Chondrocyte (in vitro differentiated cells): ENCODE measurements around the gene PPIA. TPM values are rescaled to one million over a fixed set of nuclear protein-coding genes. Genes with fewer than 3 reads are reported as not detected.
"Not testable (repeated sequence)": the region's sequence is repeated elsewhere in the genome, so short reads cannot be mapped to it uniquely, and the experiment has no call there.

Source experiments
- DNase-seq: peaks from one replicate; pipeline ENCODE4 v3.0.0; 2021; ENCODE audit warnings: mixed read lengths, low spot score
- H3K27ac Mint-ChIP-seq: one replicate; pipeline ENCODE4 v1.8.0; 2021; ENCODE audit warnings: mild to moderate bottlenecking, moderate library complexity, mixed read lengths; ENCODE audit not compliant: unreplicated experiment
- H3K27me3 Mint-ChIP-seq: 2 replicates; pipeline ENCODE4 v1.8.0; 2021; ENCODE audit warnings: low read depth, mixed read lengths
- H3K36me3 Mint-ChIP-seq: 2 replicates; pipeline ENCODE4 v1.8.0; 2021; ENCODE audit warnings: low read depth, mixed read lengths
- H3K4me1 Mint-ChIP-seq: 2 replicates; pipeline ENCODE4 v1.8.0; 2021; ENCODE audit warnings: low read depth, mild to moderate bottlenecking, mixed read lengths
- H3K4me3 Mint-ChIP-seq: one replicate; pipeline ENCODE4 v1.8.0; 2021; ENCODE audit warnings: mild to moderate bottlenecking, moderate library complexity, mixed read lengths; ENCODE audit not compliant: unreplicated experiment
- H3K9me3 Mint-ChIP-seq: 2 replicates; pipeline ENCODE4 v1.8.0; 2021; ENCODE audit warnings: low read depth, mixed read lengths
- total RNA-seq: library from RNA; stranded (reverse); gene quantifications from 3 replicates; pipeline ENCODE4 v1.2.1, GENCODE V29; 2021
- TF ChIP-seq, protein P1 (sequence below): fragments of 200-600 bp; sonication (generic); IDR thresholded peaks from 2 replicates; pipeline ENCODE4 v1.5.0; 2021; ENCODE audit warnings: antibody characterized with exemption, mild to moderate bottlenecking, moderate library complexity

Gene PPIA
- total RNA-seq, 1 donor from 2014 or later = 1,479 TPM

DNA sequence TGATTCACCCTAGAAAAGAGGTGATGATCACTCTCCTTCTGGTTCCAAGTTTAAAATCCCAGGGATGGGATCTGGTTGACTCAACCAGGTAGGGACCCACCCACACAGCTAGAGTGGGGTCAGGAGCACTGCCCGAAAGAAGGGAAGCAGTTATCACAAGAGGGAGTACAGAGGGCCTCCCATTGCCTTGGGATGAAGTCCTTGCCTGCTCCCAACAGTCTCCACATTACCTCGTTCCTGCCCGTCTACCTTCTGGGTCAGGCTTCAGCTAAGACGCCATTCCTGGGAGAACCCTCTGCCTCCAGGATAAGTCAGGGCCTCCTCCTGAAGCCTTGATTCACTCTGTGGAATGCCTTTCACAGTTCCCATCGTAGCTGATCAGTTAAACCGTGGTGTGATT is 24.0 kb upstream of the PPIA start:
- no peak overlapping the region for H3K27ac Mint-ChIP-seq

GRCh38 chr7:44772867-44773266 is 23.6 kb upstream of the PPIA start:
- H3K9me3 Mint-ChIP-seq = no peaks in the 10 kb centered on the region

More for the DNA sequence above, 24.0 kb upstream of the PPIA start:
- TF ChIP-seq, protein P1, sequence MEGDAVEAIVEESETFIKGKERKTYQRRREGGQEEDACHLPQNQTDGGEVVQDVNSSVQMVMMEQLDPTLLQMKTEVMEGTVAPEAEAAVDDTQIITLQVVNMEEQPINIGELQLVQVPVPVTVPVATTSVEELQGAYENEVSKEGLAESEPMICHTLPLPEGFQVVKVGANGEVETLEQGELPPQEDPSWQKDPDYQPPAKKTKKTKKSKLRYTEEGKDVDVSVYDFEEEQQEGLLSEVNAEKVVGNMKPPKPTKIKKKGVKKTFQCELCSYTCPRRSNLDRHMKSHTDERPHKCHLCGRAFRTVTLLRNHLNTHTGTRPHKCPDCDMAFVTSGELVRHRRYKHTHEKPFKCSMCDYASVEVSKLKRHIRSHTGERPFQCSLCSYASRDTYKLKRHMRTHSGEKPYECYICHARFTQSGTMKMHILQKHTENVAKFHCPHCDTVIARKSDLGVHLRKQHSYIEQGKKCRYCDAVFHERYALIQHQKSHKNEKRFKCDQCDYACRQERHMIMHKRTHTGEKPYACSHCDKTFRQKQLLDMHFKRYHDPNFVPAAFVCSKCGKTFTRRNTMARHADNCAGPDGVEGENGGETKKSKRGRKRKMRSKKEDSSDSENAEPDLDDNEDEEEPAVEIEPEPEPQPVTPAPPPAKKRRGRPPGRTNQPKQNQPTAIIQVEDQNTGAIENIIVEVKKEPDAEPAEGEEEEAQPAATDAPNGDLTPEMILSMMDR = no peak
- no peaks in the 10 kb centered on the region for H3K9me3 Mint-ChIP-seq
- H3K36me3 Mint-ChIP-seq = peaks cover 5% of the 10 kb centered on the region
- H3K4me3 Mint-ChIP-seq = no peak overlapping the region
- peaks cover 34% of the 10 kb centered on the region for H3K4me1 Mint-ChIP-seq
- DNase-seq = no peak
- H3K27me3 Mint-ChIP-seq = no peaks in the 10 kb centered on the region

DNA sequence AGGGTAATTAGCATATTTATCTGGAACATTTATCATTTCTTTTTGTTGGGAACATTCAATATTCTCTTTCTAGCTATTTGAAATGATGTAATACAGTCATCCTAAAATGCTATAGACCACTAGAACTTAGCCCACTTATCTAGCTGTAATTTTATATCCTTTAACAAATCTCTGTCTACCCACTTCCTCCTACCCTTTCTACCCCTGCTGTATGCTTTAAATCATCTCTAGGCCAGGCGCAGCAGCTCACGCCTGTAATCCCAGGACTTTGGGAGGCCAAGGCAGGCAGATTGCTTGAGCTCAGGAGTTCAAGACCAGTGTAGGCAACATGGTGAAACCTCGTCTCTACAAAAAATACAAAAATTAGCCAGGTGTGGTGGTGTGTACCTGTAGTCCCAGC is 22.0 kb upstream of the PPIA start:
- not testable (repeated sequence) for H3K36me3 Mint-ChIP-seq, H3K27me3 Mint-ChIP-seq, H3K9me3 Mint-ChIP-seq, H3K27ac Mint-ChIP-seq, DNase-seq, H3K4me3 Mint-ChIP-seq
- peaks cover 13% of the 10 kb centered on the region for H3K4me1 Mint-ChIP-seq

More at GRCh38 chr7:44772867-44773266, 23.6 kb upstream of the PPIA start:
- Mint-ChIP-seq H3K4me3 (no peak overlapping the region), H3K36me3 (peaks cover 2% of the 10 kb centered on the region), H3K27me3 (no peaks in the 10 kb centered on the region), H3K27ac (no peak overlapping the region), H3K4me1 (peaks cover 29% of the 10 kb centered on the region)
- TF ChIP-seq, protein P1 = peak; percentile 19
- no peak for DNase-seq

DNA sequence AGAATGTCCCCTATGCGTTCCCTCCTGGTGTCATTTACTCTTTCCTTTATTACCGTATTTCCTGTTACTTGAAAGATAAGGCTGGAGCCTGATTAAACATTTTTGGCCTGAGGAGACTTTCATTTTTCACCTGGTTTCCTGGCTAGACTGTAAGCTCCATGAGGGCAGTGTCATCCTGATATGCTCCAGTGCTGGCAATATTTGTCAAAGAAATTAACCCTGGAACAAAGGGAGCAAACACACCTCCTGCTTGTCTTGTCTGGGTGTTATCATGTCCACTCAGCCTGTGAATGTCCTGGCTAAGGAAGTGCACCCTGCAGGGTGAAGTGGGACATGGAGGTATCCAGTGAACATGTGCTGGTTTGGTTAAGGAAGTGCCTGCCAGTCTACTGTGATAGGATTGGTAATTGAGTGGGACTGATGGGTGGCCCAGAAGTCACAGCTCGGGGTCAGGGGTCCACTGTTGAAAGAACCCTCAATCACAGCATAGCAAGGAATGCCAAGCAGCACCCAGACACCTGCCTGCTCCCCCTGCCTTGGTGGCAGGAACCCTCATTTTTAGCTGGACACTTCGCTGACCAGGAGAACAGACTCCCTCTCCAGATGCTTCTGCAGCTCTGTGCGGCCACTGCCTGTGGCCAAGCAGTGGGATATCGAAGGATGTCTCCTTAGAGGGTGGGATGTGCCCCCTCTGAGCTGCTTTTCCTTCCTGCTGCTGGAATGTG is 20.9 kb upstream of the PPIA start:
- Mint-ChIP-seq H3K27ac (no peak overlapping the region), H3K36me3 (no peaks in the 10 kb centered on the region), H3K4me3 (no peak overlapping the region), H3K4me1 (peaks cover 4% of the 10 kb centered on the region), H3K27me3 (no peaks in the 10 kb centered on the region), H3K9me3 (no peaks in the 10 kb centered on the region)
- TF ChIP-seq, protein P1 = no peak
- no peak for DNase-seq

DNA sequence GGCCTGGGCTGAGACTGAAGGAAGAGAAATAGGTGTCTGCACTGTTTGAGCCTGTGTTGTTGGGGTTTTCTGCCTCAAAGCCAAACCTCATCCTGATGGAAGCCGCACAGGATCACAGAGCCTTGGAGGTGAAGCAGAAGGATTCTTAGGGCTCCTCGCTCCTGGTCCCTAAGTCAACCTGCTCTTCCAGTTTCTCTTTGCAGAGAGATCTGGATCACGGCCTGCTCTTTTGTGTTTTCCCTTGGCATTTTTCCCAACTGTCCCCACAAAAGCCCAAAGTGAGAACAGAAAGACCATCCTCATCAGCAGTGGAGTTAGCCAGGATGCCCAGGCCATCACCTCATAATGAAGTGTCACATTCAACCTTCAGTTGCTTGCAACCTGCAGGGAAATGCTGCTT is 20.3 kb upstream of the PPIA start:
- DNase-seq = no peak
- Mint-ChIP-seq H3K9me3 (no peaks in the 10 kb centered on the region), H3K27me3 (no peaks in the 10 kb centered on the region), H3K27ac (no peak overlapping the region), H3K4me3 (no peak overlapping the region), H3K4me1 (peaks cover 3% of the 10 kb centered on the region), H3K36me3 (no peaks in the 10 kb centered on the region)
- TF ChIP-seq, protein P1 = no peak

DNA sequence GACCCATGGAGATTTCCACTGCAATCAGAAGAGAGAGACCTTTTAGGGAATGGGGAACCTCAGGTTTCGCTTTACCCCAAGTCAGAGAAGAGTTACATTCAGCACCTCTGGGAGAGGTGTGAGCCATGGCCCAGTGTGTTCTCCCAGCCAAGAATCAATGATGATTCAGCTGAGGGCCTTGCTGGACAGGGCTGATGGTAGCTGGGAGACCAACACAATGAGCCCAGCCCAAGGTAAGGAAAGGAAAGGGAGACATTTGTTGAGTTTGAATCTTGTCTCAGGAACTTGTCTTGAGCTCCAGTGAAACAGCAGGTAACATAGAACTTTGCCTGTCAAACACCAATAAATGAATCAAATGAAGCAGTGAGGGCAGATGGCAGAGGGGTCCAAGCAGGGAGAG is 14.0 kb upstream of the PPIA start:
- H3K36me3 Mint-ChIP-seq = peaks cover 3% of the 10 kb centered on the region
- H3K9me3 Mint-ChIP-seq = peaks cover 9% of the 10 kb centered on the region
- DNase-seq = no peak
- no peaks in the 10 kb centered on the region for H3K27me3 Mint-ChIP-seq
- TF ChIP-seq, protein P1 = no peak
- H3K4me3 Mint-ChIP-seq = no peak overlapping the region
- no peaks in the 10 kb centered on the region for H3K4me1 Mint-ChIP-seq
- H3K27ac Mint-ChIP-seq = no peak overlapping the region
